SK-N-SH (cell line): ENCODE data around the gene KRT36.

ENCODE experiments used
- CHD2 ChIP-seq: fragments of 150-350 bp; IDR thresholded peaks from 2 replicates; pipeline ENCODE4 v1.6.1; 2018; ENCODE audit warnings: low read length; ENCODE audit not compliant: partially characterized antibody
- EP300 ChIP-seq, 2 experiments: IDR thresholded peaks; 2 replicates each; pipeline versions ENCODE4 v1.4.0 to v1.6.1; 2012; ENCODE audit warnings: borderline replicate concordance in 1 of 2, low read depth in 1 of 2, low read length in 1 of 2
- GABPA ChIP-seq: IDR thresholded peaks from 2 replicates; pipeline ENCODE4 v1.4.0; 2012; ENCODE audit warnings: low read depth, mild to moderate bottlenecking
- RAD21 ChIP-seq: IDR thresholded peaks from 2 replicates; pipeline ENCODE4 v1.6.1; 2012; ENCODE audit warnings: mild to moderate bottlenecking, low read length
- RFX5 ChIP-seq: IDR thresholded peaks from 2 replicates; pipeline ENCODE4 v1.6.1; 2012; ENCODE audit warnings: mild to moderate bottlenecking, improper control_type of control experiment, low read length
- SMC3 ChIP-seq: IDR thresholded peaks from 2 replicates; pipeline ENCODE4 v1.6.1; 2012; ENCODE audit warnings: low read depth, low read length, improper control_type of control experiment
- TF ChIP-seq, protein P1 (sequence below): fragments of 200-600 bp; sonication (generic); IDR thresholded peaks from 2 replicates; pipeline ENCODE4 v1.6.1; 2017; ENCODE audit warnings: antibody characterized with exemption, mild to moderate bottlenecking, moderate library complexity
- TF ChIP-seq, protein P2 (sequence below): IDR thresholded peaks from 2 replicates; pipeline ENCODE4 v1.4.0; 2012; ENCODE audit warnings: low read depth

DNA sequence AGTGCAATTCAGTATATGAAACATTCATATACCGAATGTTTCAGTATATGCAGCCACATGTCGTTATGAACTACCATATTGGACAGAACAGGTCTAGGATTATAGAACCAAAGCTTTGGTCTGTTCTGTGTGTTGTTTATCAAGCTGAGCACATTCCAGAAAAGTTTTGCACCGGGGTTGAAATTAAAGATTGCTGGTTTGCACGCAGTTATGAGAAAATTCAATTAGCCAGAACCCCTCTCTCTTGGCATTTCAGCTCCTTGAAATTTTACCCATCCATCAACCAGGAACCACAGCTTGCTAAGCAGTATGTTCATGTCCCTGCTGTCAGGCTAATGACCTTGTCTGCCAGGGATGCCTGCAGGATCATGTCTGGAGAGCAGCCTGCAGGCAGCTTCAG, 32.0 kb downstream of the KRT36 start:
- TF ChIP-seq, protein P1, sequence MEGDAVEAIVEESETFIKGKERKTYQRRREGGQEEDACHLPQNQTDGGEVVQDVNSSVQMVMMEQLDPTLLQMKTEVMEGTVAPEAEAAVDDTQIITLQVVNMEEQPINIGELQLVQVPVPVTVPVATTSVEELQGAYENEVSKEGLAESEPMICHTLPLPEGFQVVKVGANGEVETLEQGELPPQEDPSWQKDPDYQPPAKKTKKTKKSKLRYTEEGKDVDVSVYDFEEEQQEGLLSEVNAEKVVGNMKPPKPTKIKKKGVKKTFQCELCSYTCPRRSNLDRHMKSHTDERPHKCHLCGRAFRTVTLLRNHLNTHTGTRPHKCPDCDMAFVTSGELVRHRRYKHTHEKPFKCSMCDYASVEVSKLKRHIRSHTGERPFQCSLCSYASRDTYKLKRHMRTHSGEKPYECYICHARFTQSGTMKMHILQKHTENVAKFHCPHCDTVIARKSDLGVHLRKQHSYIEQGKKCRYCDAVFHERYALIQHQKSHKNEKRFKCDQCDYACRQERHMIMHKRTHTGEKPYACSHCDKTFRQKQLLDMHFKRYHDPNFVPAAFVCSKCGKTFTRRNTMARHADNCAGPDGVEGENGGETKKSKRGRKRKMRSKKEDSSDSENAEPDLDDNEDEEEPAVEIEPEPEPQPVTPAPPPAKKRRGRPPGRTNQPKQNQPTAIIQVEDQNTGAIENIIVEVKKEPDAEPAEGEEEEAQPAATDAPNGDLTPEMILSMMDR: no peak
- TF ChIP-seq, protein P2, sequence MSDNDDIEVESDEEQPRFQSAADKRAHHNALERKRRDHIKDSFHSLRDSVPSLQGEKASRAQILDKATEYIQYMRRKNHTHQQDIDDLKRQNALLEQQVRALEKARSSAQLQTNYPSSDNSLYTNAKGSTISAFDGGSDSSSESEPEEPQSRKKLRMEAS: no peak
- TF ChIP-seq GABPA: no peak
- TF ChIP-seq EP300 (IDR thresholded peaks at IDR 0.05; ENCODE audit: borderline replicate concordance in 1 of 2, low read depth in 1 of 2, low read length in 1 of 2): no peak
- no peak for TF ChIP-seq SMC3
- TF ChIP-seq RAD21: no peak
- TF ChIP-seq RFX5: no peak
- no peak for TF ChIP-seq CHD2
